Astrocyte (in vitro differentiated cells and primary cell): ENCODE data around the gene NEURL3.

Experiments
- CTCF ChIP-seq: IDR thresholded peaks from 2 replicates; pipeline ENCODE4 v1.5.1; 2011; ENCODE audit warnings: low read depth, mild to moderate bottlenecking, inconsistent platforms, low read length, moderate library complexity; ENCODE audit not compliant: insufficient read depth
- EZH2 ChIP-seq: IDR thresholded peaks from 2 replicates; pipeline ENCODE4 v1.6.1; 2012; ENCODE audit warnings: mild to moderate bottlenecking, low read length, inconsistent platforms; ENCODE audit not compliant: insufficient read depth

- no peak for TF ChIP-seq CTCF
- TF ChIP-seq EZH2, result no peak
Measured at GRCh38 chr2:96541398-96542152, 36.4 kb upstream of the NEURL3 start.
